ENCODE measurements around the gene SERPINB10.

The SERPINB10 gene

DNA sequence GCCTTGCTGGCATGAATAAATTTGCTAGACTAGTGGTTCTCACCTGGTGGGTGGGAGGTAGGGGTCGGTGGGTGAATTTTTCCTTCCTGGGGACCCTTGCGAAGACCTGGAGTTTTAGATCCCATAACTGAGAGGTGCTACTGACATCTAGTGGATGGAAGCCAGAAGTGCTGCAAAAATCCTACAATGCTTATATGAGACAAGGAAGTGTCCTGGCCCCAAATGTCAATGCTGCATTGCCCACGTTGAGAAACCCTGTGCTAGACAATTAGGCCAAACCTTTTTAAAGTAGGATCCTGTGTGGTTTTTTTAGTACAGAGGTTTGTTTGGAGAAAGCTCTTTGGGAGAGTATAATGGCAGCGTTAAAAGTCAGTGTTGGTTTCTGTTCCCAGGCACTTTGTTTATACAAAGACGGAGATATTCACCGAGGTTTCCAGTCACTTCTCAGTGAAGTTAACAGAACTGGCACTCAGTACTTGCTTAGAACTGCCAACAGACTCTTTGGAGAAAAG is 71.7 kb downstream of the SERPINB10 start:
- DNase-seq (ENCODE audit: low read depth in 1 of 2, low spot score in 1 of 2), result no peak

DNA sequence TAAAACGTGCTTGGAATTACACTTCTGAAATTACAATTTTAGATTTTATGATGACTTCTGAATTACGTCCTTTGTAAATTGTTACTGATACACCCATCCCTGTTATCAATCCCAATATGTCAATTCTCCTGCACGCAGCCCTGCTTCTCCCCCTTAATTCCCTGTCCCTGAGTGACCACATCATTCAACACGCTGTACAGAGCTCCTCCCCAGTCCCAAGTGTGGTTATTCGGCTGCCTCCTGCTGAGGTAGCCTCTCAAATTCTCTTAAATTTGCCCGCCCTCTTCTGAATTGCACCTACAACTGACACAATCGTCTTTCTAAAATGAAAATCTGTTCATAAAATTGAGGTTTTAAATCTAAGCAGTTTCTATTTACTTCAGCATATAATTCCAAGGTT is 72.3 kb downstream of the SERPINB10 start:
- DNase-seq (ENCODE audit: low read depth in 1 of 2, low spot score in 1 of 2), result no peak

DNA sequence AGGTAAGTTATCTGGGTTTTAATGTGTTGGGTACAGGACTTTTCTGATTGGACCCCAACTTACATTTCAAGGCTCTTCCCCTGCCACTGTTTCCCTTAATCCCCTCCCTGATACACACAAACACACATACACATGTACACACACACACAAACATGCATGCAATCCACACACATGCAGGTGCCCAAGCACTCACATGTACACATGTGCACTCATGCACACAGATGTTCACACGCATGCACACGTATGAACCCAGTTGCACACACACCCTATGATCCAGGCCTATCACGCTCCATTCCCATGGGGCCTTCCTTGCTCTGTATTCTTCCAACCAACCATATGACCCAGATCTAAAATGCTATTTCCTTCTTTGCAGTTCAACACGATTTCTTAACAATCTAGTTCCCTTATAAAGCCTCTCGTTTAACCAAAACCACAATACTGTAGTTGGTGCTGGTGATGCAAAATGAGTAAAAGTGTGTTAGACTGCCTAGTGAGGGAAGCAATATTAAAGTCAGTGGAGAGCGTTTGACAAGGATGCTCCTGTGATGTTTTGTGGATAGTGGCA is 73.2 kb downstream of the SERPINB10 start:
- DNase-seq (ENCODE audit: low read depth in 1 of 2, low spot score in 1 of 2), result no peak

DNA sequence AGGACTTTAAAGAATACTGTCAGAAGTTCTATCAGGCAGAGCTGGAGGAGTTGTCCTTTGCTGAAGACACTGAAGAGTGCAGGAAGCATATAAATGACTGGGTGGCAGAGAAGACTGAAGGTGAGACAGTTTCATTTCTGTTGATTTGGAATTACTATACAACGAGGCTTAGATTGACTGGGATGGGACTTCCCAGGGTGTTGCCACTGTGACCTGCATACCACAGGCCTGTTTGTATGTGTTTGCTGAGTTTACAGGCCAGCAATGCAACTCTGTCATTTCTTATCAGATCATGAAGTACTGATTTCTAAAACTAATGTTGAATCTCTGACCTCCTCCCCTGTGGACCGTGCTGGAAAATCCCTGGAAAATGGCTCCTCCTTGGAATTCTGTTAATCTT is 74.0 kb downstream of the SERPINB10 start:
- DNase-seq (ENCODE audit: low read depth in 1 of 2, low spot score in 1 of 2), result no peak

DNA sequence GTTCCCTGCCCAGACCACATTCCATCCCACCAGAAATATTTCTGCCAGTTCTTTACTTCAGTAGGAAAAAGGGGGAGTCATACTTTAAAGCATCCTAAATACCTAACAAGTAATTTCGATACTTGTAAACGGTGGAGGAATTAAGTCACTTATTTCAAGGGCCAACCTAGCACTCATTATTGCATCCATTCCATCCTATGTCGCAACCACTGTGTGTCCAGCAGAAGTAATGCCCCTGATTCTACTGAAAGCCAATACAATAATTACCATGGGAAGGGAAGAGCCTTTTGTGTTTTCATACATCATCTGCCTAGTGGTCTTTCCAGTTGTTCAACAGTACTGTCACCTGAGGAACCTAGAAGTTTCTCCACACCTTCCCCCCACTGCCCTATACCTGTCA is 74.6 kb downstream of the SERPINB10 start:
- no peak for DNase-seq (ENCODE audit: low read depth in 1 of 2, low spot score in 1 of 2)

All from stimulated activated CD4-positive, alpha-beta T cell treated with anti-CD3 and anti-CD28 coated beads, Interleukin-15, amount 100 ng/mL, for 1 hour (primary cell).